Right hindlimb (tissue), 1 donor: ENCODE measurements around the gene TNPO3.

Experiments used
- DNase-seq: peaks from one replicate; pipeline ENCODE4 v3.0.0-alpha.2; 2018

TNPO3 gene

GRCh38 chr7:128937647-128938543 lies 117.0 kb downstream of the TNPO3 start, which contains the start of gene IRF5:
Gene IRF5 (plus strand): TSS chr7:128937927. CDS start chr7:128942082, 4,155 bp downstream.
- no peak for DNase-seq

DNA sequence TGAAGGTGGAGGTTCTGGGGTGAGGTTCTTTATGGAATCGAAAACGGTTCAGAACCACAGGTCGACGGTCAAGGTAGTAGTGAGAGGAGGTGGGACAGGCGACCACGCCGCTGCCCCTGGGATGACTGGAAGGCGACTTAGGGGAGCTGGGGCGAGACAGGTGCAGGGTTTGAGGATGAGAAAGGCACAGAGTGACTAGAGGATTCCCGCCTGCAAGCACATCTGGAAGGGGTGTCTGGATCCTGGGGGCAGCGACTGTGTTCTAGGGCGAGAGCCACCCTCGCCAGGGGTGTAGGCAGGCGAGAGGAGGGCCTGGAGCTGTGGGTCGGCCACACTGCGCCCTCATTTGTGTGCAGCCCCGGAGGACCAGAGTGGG lies 117.7 kb downstream of the TNPO3 start:
- DNase-seq, result no peak

DNA sequence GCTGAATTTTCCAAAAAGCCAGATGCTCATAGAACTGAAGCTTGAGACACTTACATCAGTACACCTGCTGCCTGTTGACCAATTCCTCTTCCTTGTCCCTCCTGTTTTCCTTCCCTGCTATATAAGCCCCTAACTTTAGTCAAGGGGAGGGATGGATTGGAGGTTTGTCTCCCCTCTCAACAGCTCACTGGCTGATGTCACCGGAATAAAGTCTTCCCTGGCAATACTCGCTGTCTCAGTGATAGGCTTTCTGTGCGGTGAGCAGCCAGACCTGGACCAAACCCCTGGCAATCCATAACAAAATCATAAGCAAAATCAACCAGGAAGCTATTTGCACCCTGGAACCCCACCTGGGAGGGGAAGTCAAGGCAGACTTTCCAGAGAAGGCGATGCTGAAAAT lies 118.1 kb downstream of the TNPO3 start:
- no peak for DNase-seq

GRCh38 chr7:128935342-128935730 lies 119.6 kb downstream of the TNPO3 start:
- no peak for DNase-seq

DNA sequence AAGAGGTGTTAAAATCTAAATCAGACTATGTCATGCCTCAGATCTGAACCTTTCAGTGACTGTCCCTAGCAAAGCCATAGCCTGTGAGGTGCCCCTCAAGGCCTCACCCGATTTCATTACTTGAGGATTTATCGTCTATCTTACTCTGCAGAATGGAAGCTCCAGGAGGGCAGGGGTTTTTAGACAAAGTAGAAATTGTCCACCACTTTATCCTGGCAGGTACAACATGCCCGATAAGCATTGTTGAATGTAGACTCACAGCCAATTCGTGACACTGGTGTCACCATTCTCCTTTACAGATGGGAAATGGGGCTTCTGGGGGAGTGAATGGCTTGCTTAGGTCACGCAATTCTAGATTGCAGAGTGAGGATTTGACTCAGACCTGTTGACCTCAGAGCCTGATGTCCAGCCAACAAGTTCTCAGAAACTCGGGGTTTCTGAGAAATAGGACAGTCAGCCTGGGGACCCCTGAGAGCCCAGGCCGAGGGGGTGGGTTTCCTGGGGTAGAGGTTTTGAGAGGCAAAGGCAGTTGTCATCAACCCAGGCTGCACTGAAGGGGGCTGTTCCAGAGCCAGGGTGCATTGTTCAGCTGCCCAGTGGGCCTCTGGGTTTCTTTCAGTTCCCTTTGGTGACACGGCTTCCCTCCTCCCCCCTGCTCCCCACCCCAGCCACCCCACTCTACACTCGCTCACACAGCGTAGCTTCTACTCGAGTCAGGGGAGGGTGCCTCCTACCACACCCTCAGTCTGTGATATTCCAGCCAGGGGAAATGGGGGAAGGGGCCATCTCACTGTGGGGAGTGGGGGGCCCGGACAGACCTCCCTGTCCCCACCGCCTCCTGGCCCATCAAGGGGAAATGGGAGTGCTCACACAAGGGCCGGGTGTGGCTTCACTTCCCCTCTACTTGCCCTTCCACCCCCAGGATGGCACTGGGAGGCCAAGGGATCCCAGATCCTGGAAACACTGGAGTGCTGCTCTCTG lies 120.3 kb downstream of the TNPO3 start:
- no peak for DNase-seq

GRCh38 chr7:128933180-128933891 lies 121.6 kb downstream of the TNPO3 start:
- DNase-seq, result no peak

DNA sequence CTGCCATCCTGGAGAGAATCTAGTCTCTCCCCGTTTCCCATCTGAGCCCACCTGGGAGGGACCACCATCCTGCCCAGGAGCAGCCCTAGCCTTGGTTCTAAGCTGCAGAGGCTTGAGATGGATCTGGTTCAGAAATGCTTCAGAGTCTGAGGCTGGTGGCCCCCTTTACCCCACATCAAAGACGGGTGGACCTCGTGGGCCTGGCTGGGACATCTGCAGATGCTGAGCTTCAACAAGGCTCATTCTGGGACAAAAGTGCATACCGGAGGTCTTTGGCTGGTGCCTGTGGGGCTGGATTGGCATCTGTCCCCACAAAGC lies 122.1 kb downstream of the TNPO3 start:
- no peak for DNase-seq

GRCh38 chr7:128931965-128932861 lies 122.7 kb downstream of the TNPO3 start:
- no peak for DNase-seq

DNA sequence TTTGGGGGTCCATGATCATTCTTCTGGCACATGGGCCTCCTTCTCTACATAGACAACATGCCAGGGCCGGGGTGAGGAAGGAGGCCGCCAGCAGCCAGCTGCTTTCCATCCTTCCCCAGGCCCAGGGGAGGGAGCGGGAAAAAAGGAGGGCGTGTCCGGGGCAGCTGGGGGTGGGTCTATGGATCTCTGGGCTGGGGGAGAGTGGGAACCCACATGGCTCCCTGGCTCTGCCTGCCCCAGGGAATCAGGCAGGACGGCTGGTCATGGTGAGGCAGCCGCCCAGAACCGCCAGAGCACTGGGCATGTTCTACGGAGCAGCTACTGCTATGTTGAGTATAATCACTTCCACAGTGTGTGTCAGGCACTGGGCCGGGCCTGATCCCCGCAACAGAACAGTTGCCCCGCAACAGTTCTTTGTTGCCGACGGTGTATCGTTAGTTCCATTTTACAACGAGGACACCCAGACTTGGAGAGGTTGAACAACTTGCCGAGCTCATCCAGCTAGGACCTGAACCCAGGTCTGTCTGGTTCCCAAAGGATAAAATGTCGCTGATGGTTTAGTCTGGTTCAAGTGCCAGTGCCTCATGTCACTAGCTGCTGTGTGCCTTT lies 123.6 kb downstream of the TNPO3 start:
- DNase-seq, result no peak

DNA sequence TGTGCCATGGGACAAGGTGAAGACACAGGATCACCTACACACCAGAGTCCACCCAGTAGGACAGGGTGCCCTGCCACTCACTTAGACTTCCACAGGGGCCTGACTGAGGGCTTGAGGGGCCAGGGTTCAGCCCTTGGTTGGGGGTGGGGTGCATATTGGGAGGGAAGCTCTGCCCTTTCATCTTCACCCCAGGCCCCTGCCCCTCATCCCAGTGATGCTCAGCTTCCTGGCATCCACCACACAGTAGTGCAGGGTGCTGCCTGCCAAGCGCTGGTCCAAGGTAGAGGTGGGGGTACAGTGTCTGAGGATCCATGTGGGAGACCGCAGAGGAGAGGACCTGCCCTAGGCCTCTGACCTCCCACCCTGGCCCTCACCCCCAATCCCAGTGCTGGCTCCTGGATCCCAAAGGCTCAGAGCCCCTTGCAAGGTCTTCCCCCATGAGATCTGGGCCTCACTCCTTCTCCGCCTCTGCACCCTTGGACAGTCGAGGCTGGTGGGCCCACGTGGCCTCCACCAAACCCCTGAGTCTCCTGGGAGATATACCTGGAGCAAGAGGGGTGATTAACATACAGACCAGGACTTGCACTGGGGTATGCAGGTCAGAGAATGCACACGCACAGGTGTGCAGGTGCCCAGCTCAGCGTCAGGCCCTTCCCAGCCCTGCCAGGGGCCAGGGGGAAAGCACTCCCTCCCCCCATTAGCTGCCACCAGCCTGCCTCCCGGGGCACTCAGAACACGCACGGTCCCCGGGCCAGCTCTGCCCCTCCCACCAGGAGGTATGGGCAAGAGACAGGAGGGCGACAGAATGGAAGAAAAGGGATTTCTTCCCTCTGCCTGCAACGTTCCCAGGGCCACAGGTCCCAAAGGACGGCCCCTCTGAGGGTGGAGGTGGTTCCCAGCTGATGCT lies 125.8 kb downstream of the TNPO3 start:
- DNase-seq, result no peak

GRCh38 chr7:128928159-128928813 lies 126.6 kb downstream of the TNPO3 start:
- no peak for DNase-seq

DNA sequence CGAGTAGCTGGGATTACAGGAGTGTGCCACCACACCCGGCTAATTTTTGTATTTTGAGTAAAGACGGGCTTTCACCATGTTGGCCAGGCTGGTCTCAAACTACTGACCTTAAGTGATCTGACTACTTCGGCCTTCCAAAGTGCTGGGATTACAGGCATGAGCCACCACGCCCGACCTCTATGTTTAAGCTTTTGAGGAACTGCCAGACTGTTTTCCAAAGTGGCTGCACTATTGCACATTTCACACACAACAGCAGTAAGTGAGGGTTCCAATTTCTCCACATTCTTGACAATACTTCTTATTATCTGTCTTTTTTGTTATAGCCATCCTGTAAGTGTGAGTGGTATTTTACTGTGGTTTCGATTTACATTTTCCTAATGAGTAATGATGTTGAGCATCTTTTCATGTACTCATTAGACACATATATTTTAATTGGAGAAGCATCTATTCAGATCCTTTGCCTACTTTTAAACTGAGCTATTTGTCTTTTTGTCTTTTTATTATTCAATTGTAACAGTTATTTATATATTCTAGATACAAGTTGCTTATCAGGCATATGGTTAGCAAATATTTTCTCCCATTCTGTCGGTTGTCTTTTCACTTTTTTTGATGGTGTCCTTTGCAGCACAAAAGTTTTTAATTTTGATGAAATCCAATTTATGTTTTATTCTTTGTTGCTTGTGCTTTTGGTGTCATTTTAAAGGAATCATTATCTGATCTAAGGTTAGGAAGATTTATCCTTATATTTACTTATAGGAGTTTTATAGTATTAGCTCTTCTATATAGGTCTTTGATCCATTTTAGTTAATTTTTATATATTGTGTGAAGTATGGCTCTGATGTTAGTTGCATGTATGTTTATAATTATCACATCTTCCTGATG lies 130.0 kb downstream of the TNPO3 start:
- DNase-seq, result no peak

DNA sequence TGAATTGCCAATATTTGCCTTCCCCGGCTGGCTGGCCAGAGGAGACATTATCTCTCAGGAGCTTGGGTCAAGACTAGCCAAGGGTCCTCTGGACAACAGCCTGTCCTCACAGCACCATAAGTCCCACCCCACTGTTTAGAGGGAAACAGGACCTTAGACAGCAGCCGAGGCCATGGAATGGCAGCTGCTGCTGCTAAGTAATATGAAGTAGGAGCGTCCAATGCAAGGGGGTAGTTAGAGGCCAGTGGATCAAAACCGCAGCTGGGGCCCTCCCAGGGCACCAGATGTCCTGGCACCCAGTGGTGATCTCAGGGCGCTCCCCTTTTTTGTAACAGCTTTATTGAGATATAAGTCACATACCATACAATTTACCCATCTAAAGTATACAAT lies 131.5 kb downstream of the TNPO3 start:
- no peak for DNase-seq

GRCh38 chr7:128922496-128923410 lies 132.2 kb downstream of the TNPO3 start:
- no peak for DNase-seq

DNA sequence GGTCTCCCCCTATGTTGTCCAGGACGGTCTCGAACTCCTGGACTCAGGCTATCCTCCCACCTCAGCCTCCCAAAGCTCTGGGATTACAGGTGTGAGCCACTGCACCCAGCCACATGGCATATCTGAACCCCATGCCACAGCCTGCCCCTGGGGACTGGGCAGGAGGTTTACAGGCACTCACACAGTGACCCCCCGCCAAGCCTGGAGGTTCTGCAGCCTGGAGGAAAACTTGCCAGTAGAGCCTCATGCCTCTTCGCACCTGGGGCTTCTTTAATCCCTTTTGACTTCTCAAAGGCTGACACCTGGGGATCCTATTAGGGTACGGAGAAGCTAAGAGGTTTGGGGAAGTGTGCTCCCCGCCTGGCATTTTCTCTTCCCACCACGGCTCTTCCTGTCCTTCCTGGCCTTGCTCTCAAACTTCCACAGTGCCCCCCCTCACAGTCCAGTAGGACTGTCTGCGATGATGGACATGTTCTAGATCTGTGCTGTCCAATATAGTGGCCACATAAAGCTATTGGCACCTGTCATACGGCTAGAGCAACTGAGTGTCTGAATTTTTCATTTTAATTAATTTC lies 133.0 kb downstream of the TNPO3 start:
- DNase-seq, result no peak

GRCh38 chr7:128920913-128921582 lies 133.9 kb downstream of the TNPO3 start:
- no peak for DNase-seq
